Stimulated activated naive CD8-positive, alpha-beta T cell treated with anti-CD3 and anti-CD28 coated beads, Interleukin-15, Interleukin-2, amounts not matched to agents 100 U/mL and 50 U/mL, for 24 hours (primary cell): Measurements from ENCODE around the gene NT5DC3.

Source experiments
- ATAC-seq: fragments of 150-1000 bp; cut with Tn5 transposase; one replicate; pipeline ENCODE4 v1.10.0; 2021
- DNase-seq: peaks from one replicate; pipeline ENCODE4 v3.0.0; 2021

Gene NT5DC3

DNA sequence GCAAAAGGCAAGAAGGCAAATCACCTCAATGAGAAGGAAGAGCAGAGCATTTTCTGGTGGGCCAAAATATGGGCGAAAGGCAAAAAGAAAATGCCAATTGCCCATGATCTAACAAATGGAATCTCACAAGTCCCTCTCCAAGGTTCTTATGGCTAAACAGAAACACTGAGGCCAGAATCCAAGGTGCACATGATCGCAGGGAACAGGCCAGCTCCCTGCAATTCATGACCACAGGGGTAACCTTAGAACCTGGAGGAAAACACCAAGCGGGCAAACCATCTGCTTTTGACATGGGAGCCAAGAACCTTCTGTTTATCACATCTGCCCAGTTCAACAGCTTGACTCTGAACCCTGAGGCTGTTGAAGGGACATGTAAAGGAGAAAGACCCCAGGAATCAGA lies 60.0 kb downstream of the NT5DC3 start:
- ATAC-seq: no peak

DNA sequence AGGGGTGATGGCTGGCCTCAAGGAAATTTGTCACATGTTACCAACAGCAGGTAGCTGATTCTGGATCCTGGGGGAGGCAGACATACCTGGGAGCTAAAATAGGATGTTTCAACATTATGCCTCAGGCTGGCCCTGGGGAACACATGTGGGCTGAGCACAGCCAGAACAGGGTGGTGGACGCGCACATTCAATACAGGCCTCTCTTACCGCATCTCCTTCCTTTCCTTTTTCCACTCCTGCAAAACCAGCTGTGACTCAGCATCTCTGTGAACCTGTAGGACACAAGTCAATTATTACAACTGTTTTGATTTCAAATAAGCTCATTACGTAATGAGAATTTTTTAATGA lies 61.0 kb downstream of the NT5DC3 start:
- ATAC-seq (no peak), DNase-seq (no peak)

More for the DNA sequence above, 60.0 kb downstream of the NT5DC3 start:
- no peak for DNase-seq

DNA sequence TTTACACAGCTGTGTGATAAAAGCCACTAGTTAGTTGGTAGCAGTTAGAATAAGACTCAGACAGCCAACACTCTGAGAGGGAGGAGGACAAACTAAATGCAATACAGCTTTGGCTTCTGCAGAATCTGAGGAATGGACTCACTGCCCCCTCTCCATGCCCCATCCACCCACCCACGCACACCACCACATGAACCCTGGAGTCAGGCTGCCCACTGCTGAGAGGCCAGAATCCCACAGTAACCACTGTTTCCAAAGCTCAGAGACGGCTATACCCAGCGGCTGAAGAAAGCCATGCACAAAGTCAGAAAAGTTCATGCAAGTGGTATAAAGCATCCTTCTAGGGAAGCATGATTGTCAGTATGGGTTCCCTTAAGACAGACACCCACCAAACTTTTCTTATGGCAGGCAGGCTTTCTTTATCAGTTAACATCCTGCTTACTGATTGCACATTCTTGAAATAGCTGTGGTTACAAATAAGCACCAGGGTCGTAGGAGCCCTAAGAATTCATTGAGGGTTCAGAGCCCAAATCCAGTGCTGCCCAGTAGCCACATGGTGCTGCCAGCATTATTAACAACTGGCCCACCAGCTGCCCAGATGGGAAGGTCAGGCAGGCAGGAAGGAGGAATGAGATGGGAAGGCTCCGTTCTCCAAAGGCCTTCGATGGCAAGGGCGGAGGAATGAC lies 61.5 kb downstream of the NT5DC3 start:
- DNase-seq (no peak), ATAC-seq (no peak)

DNA sequence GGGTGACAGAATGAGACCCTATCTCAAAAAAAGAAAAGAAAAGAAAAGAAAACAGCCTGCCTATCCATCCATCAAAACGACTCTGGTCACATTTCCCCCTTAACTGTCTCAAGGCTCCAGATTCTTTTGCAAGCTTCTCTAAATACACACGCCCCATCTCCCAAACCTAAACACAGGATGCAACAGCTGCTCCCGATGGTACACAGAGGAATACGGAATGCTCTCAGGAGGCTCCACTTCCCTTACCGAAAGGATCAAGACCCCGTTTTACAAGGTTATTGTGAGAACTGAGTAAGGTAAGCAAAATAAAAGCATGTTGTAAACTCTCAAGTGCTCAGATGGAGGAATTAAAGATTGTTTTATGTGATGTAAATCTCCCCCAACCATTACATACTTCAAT lies 62.3 kb downstream of the NT5DC3 start:
- ATAC-seq (no peak), DNase-seq (no peak)

DNA sequence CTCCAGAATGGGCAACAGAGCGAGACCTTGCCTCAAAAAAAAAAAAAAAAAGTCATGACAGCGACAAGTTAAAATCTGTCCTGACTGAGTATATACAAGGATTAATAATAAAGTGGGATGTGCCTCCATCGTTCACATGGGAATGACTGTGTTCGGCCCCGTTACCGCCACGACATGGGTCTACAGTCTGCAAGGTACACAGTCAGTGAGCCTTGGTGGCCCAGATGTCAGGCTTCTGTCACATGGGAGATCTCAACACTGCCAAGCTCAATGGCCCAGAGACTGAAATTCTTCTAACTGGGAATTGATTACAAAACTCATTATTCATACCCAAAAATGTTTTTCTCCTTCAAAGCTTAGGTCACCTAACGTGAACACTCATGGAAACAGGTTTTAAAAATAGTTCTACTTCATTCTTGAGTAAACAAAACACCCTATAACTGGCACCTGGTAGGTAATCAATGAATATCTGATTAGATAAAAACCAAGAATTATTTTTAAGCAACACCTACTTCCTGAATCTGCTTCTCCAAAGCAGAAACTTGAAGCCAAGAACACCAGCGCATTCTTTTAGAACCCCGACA lies 66.0 kb downstream of the NT5DC3 start:
- DNase-seq (no peak), ATAC-seq (no peak)

DNA sequence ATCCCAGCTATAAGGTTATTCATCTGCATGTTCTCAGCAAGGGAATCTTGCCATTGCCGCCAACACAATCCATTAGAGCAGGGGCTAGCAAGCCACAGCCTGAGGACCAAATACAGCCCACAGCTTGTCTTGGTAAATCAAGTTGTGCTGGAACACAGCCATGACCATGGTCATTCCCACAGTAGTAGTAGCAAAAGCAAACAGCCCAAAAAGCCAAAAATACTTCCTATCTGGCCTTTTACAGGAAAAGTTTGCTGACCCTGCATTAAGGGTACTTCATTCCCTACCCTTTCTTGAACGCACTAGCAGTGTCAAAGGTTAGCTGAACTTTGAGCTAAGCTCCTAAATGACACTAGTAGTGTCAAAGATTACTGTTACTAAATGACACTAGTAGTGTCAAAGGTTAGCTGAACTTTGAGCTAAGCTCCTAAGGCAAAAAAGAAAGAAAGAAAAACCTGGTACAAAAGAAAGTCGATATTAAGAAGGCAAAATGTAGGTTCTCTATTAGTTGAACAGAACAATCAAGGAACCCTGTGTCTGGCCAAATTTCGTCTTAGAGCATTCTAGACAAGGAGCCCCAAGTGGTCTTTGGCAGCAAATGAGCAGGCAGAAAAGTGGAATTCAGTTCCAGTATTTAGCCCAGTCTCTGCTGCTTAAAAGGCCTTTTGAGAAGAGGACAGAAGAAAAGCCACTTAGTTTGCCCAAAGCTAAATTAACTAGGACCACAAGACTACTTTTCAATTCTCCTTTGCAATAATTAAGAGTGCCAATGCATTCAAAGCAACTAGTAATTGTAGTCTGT lies 67.7 kb downstream of the NT5DC3 start:
- no peak for ATAC-seq

DNA sequence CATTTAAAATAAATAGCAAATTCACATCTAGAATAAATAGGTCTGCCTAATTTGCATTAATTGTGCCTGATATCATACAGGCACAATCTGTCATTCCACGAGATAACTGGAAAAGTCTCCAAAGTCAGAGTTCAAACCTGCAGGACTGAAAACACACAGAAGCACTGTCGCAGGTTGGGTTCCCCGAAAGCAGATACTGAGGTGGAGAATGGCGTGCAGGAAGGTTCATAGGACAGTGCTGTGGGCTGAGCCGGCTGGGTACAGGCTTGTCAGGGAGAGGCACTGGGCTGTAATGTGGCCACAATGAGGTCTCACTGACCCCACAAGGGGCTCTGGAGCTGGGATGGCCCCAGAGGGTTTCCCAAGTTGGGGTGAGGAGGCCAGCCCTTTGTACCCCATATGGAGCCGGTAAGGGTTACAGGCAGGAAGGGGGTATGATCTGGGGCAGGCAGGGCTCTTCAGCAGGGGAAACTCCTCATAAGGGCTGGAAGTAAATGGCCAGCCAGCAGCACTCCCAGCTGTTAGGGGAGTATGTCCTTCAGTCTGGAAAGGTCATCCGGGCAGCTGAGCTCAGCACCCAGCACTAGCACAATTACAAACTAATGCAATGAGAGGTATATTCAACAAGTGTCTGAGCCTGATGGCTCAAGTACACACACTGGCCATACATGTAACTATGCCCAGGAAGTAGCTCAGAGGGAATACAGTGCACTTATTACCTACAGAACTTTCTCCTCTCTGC lies 68.5 kb downstream of the NT5DC3 start:
- ATAC-seq: no peak
- no peak for DNase-seq

More for the DNA sequence above, 67.7 kb downstream of the NT5DC3 start:
- DNase-seq: no peak

DNA sequence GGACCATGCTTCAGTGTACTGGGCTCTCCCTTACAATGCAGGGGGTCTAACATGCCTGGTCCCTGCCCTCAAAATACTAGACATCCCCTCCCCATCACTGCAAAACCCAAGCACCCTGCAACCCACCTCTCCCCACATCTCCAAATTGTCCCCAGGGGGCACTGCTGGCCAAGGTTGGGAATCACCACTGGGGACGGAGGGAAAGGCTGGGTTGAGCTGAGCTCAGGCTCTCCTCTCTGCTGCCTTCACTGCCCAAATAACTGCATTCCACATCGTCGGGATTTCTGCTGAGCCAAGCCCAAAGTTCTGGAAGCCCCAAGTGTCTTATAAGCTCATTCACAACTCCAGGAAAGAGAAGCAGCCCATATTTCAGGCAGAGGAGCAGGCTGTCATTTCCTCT lies 69.6 kb downstream of the NT5DC3 start:
- ATAC-seq (no peak), DNase-seq (peak; percentile 13)

DNA sequence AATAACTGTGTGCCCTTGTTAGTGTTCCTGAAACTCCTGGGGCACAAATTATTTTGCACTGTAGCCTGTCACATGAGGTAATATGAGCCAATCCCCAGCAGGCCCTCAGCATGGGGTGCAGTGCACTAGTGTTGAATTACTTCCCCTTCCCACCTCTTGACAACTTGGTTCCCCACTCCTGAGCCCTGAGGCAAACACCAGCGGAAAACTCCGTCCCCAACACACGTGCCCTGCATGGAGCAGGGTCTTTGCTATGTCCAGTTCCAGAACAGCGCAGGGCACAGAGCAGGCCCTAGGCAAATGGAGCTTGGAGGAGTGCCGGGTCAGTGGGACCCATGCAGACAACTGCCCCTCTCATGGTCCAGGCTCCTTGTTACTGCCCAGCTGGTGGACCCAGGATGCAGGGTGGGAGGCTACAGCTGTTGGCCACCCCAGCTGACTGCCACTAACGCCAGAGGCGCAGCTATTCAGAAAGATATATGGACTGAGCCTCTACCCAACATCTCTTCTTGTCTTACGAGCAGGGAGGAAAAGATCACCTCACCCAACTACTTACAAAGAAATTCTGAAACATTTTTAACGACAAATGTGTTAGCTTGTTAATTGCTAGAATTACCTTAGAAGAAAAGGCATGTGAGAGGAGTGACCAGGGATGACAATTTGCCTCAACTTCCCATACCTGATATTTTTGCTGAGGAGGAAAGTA lies 71.6 kb downstream of the NT5DC3 start:
- ATAC-seq (no peak), DNase-seq (no peak)

DNA sequence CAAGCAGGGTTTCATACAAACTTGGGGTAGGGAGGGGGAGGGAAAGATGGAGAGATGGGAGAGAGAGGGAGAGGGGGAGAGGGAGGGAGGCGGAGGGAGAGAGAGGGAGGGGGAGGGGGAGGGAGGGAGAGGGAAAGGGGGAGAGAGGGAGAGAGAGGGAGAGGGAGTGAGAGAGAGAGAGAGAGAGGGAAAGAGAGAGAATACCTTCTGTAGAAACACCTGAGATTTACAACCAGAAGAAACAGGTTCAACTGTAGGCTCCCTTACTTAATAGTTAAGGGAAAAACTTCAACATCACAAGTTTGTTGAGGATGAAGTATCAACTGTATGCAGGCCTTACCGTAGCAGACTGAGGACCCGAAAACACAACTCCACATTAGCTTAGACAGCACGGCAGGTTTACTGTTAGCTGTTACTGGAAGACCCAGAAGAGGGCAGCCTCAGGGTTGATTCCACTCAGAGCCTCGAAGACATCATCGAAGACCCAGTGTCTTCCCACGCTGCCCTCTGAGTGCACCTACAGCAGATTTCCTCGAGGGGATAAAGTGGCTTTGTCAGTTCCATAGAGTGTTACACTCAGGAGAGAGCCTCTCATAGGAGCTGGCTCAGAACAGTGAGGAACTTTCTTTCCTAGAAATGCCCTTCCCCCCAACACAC lies 72.4 kb downstream of the NT5DC3 start:
- DNase-seq (no peak), ATAC-seq (no peak)

DNA sequence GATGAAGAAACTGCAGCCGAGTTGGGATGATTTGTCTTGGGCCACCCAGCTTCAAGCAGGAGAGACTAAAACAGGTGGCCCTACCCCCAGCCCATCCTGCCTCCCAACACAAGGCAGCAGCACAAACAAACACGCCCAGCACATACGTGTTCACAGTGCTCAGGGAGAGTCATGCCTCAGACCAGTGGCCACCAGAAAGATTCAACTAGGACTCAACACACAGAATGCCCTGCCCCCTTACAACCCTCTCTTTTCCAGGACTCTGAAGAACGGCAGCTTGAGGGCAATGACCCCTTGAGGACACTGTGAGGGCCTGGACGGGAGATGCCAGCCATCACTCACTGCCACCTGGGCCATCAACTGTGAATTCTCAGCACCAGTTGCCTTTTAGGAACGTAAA lies 75.0 kb downstream of the NT5DC3 start:
- ATAC-seq (no peak), DNase-seq (no peak)

DNA sequence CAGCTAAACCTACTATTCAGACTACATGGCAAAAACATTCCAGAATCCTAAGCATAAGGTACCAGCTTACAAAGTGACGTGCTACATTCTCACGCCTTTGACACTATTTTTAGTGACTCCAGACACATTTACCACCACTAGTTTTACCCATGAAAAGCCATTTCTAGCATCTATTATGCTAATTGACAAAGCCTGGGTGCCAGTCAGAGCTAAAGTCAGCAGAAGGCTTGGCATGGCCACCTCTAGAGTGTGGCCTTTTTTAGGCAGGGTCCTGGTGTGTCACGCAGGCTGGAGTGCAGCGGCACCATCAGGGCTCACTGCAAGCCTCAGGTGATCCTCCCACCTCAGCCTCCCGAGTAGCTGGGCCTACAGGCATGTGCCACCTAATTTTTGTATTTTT lies 75.7 kb downstream of the NT5DC3 start:
- ATAC-seq (no peak), DNase-seq (no peak)

DNA sequence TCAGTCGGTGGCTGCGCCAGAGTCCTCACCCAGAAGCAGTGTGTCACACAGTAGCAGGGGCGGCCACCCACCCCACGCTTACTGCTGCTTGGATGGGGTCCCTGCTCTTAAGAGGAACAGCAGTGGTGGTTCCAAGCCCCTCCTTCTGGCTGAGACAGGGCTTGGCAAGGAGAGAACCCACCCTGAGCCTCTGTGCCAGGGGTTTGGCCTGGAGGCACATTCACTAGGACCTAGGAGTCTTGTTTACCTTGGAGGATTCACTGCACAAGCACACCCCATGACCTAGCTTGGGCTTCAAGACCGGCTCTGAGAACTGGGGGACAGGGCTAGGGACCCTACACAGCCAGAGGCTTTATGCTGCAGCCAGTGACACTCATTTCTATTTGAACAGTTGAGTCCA lies 78.6 kb downstream of the NT5DC3 start:
- ATAC-seq (no peak), DNase-seq (no peak)

DNA sequence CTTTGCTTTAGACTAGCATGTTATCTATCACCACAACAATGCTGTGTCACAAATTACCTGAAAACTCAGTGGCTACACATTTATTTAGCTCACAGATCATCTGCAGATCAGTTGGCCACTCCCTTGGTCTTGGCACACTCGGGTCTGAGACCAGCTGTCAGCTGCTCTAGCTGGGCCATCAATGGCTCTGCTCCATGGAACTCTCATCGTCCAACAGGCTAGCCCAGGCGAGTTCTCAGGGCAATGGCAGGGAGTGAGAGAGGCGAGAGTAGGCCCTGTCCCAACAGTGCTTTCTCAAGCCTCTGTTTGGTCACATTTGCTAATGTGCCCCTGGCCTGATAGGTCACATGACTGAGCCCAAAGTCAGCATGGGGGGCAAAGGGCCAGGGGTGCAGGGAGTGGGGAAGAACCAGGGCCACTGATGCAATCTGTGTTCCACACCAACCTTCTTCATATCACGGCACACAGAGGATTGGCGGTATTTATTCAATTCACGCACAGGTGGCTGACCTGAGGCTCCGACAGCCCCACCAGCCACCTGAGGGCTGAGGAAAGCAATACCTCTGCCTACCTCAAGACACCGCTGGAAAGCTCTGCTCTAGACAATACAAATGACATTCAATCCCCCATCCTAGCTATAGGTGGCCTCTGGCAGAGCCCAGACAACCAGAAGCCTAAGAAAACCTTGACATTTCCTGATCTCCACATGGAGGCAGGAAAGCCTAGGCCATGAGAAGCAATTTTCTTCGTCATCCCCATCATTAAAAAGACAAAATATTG lies 82.5 kb downstream of the NT5DC3 start:
- no peak for DNase-seq

DNA sequence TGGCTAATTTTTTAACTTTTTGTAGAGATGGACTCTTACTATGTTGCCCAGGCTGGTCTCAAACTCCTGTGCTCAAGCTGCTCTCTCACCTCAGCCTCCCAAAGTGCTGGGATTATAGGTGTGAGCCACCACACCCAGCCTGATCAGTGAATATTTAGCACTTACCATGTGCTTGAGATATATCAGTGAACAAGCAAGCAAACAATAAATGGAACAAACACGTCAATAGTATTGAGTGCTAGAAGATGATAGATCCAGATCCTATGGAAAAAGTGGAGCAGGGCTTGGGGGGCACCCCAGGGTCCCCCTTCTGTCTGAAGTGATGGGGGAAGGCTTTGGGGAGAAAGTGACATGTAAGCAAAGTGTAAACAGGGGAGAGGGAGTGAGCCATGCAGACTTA lies 83.8 kb downstream of the NT5DC3 start:
- ATAC-seq (no peak), DNase-seq (no peak)

More for the DNA sequence above, 82.5 kb downstream of the NT5DC3 start:
- ATAC-seq: no peak

DNA sequence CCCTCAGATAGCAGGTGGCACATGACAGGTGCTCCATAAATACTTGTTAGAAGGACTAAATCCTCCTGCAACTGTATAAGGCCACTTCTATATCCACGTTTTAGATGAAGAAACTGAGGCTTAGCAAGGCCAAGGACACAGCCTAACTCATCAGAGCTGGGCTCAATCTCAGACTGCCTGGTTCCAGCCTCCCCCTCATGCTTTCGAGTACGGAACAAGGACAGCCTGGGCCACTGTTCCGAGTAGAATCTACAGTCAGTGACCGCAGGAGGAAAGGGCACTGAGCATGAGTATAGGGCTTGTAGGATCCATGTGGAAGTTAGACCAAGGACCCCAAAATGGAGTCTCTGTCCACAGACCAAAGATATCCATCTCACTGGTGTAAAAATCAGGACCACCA lies 84.6 kb downstream of the NT5DC3 start:
- no peak for DNase-seq
- no peak for ATAC-seq

DNA sequence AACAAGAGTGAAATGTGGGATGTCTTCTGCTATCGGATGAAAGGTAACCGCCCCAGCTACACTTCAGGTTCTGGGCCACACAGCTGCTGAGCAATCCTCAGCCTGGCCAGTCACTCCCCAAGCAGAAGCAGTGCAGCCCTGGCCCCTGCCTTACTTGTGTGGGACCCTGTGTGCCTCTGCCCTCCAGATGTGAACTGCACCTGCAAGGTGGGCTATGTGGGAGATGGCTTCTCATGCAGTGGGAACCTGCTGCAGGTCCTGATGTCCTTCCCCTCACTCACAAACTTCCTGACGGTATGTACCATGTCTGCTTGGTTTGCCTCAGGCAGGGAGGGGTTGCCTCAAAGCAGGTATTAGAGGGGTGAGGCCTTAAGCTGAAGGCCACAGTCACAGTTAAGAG lies 85.6 kb downstream of the NT5DC3 start:
- ATAC-seq (no peak), DNase-seq (no peak)

DNA sequence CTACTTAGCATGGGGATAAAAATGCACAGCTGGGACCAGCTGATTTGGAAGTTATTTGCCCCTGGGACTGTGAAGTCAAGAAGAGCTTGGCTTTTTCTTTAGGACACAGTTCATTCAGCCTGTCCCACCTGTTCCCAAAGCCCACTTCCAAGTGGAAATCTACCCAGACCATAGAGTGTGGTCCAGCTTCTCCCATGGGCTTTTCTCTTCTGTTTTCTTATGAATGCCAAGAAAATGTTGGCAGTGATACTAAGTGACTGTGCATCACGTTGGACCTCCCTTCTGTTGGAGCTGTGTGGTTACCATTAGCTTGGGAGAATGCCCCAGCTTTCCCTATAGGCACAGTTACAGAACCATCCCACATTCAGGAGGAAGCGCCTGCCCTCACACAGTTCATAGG lies 89.4 kb downstream of the NT5DC3 start:
- DNase-seq: no peak
- ATAC-seq: no peak

DNA sequence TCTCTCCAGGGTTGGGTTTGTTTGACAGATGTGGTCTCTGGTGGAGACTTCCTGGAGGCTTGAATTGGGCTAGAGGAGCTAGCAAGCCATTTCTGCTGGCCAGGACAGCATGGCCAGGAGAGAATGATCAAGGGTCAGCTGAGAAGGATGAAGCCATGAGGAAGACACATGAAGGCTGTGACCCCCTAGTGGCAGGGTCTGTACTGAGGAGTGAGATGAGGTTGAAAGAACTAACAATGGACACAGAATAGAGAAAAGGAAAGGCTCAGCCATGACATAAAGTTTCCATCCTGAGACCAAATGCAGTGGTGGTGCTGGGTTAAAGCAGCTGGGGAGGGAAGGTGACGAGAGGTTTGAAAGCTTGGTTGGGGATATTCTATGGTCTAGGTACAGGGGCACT lies 89.9 kb downstream of the NT5DC3 start:
- DNase-seq: no peak
- ATAC-seq: peak; percentile 59

DNA sequence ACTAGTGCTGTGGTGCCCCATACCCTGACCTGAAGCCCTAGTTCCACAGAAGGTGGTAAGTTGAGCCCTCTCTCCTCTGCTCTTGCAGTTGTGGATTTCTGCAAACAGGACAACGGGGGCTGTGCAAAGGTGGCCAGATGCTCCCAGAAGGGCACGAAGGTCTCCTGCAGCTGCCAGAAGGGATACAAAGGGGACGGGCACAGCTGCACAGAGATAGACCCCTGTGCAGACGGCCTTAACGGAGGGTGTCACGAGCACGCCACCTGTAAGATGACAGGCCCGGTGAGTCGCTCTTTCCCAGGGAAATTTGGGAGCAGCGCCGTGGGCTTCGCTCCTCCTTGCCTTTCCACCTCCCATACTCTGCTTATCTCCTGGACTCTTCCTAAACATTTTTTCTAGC lies 92.2 kb downstream of the NT5DC3 start:
- DNase-seq (no peak), ATAC-seq (no peak)

DNA sequence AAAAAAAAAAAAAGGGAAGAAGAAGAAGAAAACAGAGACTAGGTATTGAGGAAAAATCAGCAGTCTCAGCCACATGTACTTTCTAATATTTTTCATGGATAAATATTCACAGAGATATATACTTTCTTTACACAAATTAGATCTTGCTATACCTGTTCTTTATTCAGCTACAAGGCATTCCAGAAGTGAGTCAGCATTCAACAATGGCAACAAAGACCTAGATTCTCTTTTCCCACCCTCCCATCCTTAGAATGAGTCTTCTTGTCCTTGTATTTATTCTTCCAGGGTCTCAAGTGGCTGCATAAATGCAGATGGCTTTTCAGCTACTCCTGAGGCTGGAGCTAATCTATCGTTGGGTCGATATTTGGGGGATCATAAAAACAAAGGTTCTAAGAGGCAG lies 93.0 kb downstream of the NT5DC3 start:
- DNase-seq (no peak), ATAC-seq (no peak)
